ENCODE results near the gene ANKRD50. TPM values are rescaled to one million over a fixed set of nuclear protein-coding genes. Genes with fewer than 3 reads are reported as not detected.

The ANKRD50 gene
- total RNA-seq, 2 donors from 2014 or later: 21.1 to 23.9 TPM

DNA sequence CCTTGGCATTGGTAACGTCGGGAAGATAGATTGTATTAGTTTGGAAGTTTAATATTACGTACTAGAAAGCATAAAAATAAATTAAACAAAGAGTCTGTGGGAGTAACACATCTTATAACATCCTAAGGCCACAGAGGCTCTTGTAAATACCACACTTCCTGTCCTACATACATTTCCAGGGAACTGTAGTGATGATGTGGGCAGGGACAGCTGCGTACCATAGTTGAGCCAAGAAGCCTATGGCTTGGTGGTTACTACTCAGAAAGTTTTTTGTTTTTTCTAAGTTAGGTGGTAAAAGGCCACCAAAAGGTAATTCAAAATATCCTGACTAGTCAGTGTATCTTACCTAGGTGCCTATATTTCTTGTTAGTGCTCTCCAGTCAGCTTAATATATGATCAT is 4.6 kb upstream of the ANKRD50 start:
- DNase-seq (ENCODE audit: low spot score): no peak
- no peaks in the 10 kb centered on the region for H3K4me1 ChIP-seq (ENCODE audit: control insufficient read depth in 1 of 2, low read depth in 2 of 2)
- no peaks in the 10 kb centered on the region for H3K36me3 ChIP-seq
- H3K27me3 ChIP-seq (replicated peaks; ENCODE audit: insufficient read depth): no peaks in the 10 kb centered on the region
- H3K9me3 ChIP-seq: no peaks in the 10 kb centered on the region
- no peak overlapping the region for H3K27ac ChIP-seq
- ATAC-seq (ENCODE audit: insufficient number of reproducible peaks, low FRiP score, low read depth): no peak
- TF ChIP-seq, protein P1, sequence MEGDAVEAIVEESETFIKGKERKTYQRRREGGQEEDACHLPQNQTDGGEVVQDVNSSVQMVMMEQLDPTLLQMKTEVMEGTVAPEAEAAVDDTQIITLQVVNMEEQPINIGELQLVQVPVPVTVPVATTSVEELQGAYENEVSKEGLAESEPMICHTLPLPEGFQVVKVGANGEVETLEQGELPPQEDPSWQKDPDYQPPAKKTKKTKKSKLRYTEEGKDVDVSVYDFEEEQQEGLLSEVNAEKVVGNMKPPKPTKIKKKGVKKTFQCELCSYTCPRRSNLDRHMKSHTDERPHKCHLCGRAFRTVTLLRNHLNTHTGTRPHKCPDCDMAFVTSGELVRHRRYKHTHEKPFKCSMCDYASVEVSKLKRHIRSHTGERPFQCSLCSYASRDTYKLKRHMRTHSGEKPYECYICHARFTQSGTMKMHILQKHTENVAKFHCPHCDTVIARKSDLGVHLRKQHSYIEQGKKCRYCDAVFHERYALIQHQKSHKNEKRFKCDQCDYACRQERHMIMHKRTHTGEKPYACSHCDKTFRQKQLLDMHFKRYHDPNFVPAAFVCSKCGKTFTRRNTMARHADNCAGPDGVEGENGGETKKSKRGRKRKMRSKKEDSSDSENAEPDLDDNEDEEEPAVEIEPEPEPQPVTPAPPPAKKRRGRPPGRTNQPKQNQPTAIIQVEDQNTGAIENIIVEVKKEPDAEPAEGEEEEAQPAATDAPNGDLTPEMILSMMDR (IDR thresholded peaks at IDR 0.05): no peak
- H3K4me3 ChIP-seq: no peak overlapping the region

DNA sequence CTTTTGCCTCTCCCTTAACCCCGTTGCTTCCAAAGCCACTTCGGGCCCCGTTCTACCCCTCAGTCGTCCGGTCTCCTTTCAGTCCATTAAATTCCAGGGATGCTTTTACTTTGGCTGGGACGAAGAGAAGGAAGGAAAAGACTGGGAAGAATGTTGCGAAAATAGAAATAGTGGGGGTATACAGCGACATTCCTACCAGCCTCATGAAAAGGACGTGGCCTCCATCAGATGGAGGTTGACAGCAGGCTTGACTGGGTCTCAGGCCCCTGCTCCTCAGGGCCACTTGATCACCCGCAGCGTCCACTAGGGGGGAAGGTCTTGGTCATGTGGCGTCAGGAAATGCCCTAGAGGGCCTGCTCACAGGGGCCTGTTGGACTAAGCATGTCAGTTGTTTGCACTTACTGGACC is 657 bp upstream of the ANKRD50 start:
- Histone ChIP-seq H3K36me3 (no peaks in the 10 kb centered on the region), H3K27ac (peak overlapping the region; percentile 96 to 97), H3K27me3 (replicated peaks; ENCODE audit: insufficient read depth) (no peaks in the 10 kb centered on the region), H3K4me3 (peak overlapping the region; percentile 85), H3K9me3 (no peaks in the 10 kb centered on the region), H3K4me1 (ENCODE audit: control insufficient read depth in 1 of 2, low read depth in 2 of 2) (peaks cover 16 to 25% of the 10 kb centered on the region in 2 donors)
- DNase-seq (ENCODE audit: low spot score) (peak; percentile 11), ATAC-seq (ENCODE audit: insufficient number of reproducible peaks, low FRiP score, low read depth) (peak; percentile 29)
- TF ChIP-seq, protein P1 (IDR thresholded peaks at IDR 0.05): peak; percentile 43

DNA sequence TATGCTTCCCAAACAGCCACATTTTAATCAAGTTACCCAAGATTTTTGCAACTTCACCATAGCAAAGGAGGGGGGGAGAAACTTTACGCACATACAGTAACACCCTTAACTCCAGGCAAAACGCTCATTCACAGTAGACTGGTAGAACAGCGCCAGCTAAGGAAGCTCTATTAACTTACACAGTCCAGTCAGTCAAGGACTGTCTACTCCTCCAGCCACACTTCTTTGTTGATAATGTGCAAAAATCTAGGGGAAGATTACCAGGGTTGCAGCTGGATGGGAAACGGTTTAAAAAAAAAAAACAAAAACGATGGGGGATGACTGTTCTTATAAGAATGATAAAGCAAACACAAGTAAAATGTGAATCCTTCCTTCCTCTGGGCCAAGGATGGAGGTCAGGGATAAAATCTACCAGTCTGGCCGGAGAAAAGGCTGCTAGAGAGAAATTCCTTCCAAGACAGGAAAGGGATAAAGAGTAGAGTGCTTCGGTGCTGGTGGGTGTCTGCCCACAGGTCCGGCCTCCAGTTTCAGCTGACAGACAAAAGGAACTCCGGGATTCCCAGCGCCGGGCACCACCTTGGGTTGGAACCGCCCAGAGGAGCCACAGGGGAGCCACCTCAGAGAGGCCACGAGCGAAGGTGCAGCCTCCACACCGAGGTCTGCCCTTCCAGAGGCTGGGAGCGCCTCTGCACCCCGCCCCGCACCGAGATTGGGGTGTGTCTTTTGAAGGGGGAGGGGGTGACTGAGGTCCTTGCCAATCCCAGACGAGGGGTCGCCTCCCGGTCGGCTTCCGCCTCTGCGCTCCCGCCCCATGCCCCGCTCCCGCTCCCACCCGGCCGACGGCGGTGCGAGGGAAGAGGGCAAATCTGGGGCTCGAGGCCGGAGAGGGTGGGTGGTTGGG is 811 bp downstream of the ANKRD50 start:
- Histone ChIP-seq H3K4me1 (ENCODE audit: control insufficient read depth in 1 of 2, low read depth in 2 of 2) (peaks cover 24 to 33% of the 10 kb centered on the region in 2 donors), H3K27me3 (replicated peaks; ENCODE audit: insufficient read depth) (no peaks in the 10 kb centered on the region), H3K36me3 (no peaks in the 10 kb centered on the region), H3K4me3 (peak overlapping the region; percentile 85), H3K9me3 (no peaks in the 10 kb centered on the region), H3K27ac (peak overlapping the region; percentile 96 to 97)
- DNase-seq (ENCODE audit: low spot score) (no peak), ATAC-seq (ENCODE audit: insufficient number of reproducible peaks, low FRiP score, low read depth) (no peak)
- TF ChIP-seq, protein P1 (IDR thresholded peaks at IDR 0.05): no peak

DNA sequence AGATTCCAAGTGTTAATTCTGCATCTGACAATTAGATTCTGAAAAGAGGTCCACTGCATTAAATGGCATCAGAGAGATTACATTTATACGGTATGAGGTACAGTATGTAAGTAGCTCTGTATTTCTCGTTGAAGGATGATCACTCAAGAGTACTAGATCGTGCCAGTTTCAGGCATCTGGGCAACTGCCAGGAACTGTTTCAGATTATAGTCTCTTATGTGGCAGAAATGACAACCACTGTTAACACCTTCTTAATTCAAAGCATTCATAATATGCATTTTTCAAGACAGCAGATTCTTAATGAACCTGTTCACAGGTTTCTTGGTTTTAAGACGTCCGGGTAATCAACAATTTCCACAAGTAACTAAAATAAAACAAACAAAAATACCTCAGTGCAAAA is 1.6 kb downstream of the ANKRD50 start:
- Histone ChIP-seq H3K9me3 (no peaks in the 10 kb centered on the region), H3K4me1 (ENCODE audit: control insufficient read depth in 1 of 2, low read depth in 2 of 2) (peaks cover 24 to 33% of the 10 kb centered on the region in 2 donors), H3K27ac (no peak overlapping the region), H3K27me3 (replicated peaks; ENCODE audit: insufficient read depth) (no peaks in the 10 kb centered on the region), H3K36me3 (no peaks in the 10 kb centered on the region), H3K4me3 (peak overlapping the region; percentile 85)
- DNase-seq (ENCODE audit: low spot score) (no peak), ATAC-seq (ENCODE audit: insufficient number of reproducible peaks, low FRiP score, low read depth) (no peak)
- TF ChIP-seq, protein P1 (IDR thresholded peaks at IDR 0.05): no peak

DNA sequence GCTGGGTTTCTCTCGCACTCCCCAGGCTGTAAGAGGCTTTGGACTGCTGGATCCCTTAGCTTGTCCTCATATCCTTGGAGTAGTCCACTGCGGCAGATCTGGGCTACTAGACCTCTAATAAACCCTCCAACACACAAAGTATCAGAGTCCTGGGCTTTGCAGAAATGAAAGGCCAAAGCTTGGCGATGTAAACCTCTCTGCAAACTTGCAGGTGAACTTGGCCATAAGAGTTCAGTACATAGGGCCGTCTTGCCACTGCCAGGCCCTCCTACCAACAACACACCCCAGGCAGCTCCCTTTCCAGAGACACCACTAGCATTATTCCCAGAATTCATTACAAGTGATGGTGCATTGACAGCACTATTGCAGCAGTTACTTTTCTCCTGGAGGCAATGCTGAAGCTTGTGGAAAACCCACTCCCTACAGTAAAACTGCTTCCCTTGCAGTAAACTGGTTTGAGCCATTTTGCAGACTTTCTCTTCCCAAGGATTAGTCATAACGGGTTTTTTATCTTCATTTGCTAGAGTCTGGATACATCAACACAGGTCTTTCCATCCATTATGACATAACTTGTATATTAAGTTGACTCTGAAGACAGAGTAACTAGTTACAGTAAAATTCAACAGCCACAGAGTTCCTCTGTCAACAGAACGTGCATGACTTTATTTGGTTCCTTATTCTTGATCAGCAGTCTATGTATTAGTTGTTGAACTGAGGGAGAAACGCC is 2.4 kb downstream of the ANKRD50 start:
- TF ChIP-seq, protein P1 (IDR thresholded peaks at IDR 0.05): no peak
- DNase-seq (ENCODE audit: low spot score) (no peak), ATAC-seq (ENCODE audit: insufficient number of reproducible peaks, low FRiP score, low read depth) (no peak)
- H3K36me3 ChIP-seq: no peaks in the 10 kb centered on the region
- H3K27ac ChIP-seq: no peak overlapping the region
- H3K27me3 ChIP-seq (replicated peaks; ENCODE audit: insufficient read depth): no peaks in the 10 kb centered on the region
- H3K4me1 ChIP-seq (ENCODE audit: control insufficient read depth in 1 of 2, low read depth in 2 of 2): peaks cover 24 to 33% of the 10 kb centered on the region in 2 donors
- peak overlapping the region; percentile 85 for H3K4me3 ChIP-seq
- H3K9me3 ChIP-seq: no peaks in the 10 kb centered on the region
